ENCODE results near the gene DPP6.

The DPP6 gene

GRCh38 chr7:154308928-154309327 is 256.7 kb downstream of the DPP6 start:
- H3K27ac ChIP-seq: no peak overlapping the region
- H3K4me3 ChIP-seq: no peak overlapping the region

GRCh38 chr7:154310114-154310513 is 257.9 kb downstream of the DPP6 start:
- Histone ChIP-seq H3K27ac (no peak overlapping the region), H3K4me3 (no peak overlapping the region)

GRCh38 chr7:154324196-154324595 is 272.0 kb downstream of the DPP6 start:
- Histone ChIP-seq H3K27ac (no peak overlapping the region), H3K4me3 (no peak overlapping the region)

- H3K27ac ChIP-seq: no peak overlapping the region
Measured at GRCh38 chr7:154326421-154326820, 274.2 kb downstream of the DPP6 start.

GRCh38 chr7:154330318-154330717 is 278.1 kb downstream of the DPP6 start:
- Histone ChIP-seq H3K27ac (no peak overlapping the region), H3K4me3 (no peak overlapping the region)

More at GRCh38 chr7:154326421-154326820, 274.2 kb downstream of the DPP6 start:
- no peak overlapping the region for H3K4me3 ChIP-seq

- H3K27ac ChIP-seq: no peak overlapping the region
- no peak overlapping the region for H3K4me3 ChIP-seq
Measured at GRCh38 chr7:154332811-154333580, 280.8 kb downstream of the DPP6 start.

GRCh38 chr7:154336295-154336694 is 284.1 kb downstream of the DPP6 start:
- no peak overlapping the region for H3K27ac ChIP-seq
- no peak overlapping the region for H3K4me3 ChIP-seq

- Histone ChIP-seq H3K27ac (no peak overlapping the region), H3K4me3 (no peak overlapping the region)
Measured at GRCh38 chr7:154338701-154339506, 286.7 kb downstream of the DPP6 start.

- no peak overlapping the region for H3K4me3 ChIP-seq
- H3K27ac ChIP-seq: no peak overlapping the region
Measured at GRCh38 chr7:154342971-154343633, 290.9 kb downstream of the DPP6 start.

- Histone ChIP-seq H3K4me3 (no peak overlapping the region), H3K27ac (no peak overlapping the region)
Measured at GRCh38 chr7:154343778-154344412, 291.7 kb downstream of the DPP6 start.

- Histone ChIP-seq H3K27ac (no peak overlapping the region), H3K4me3 (no peak overlapping the region)
Measured at GRCh38 chr7:154345093-154345492, 292.9 kb downstream of the DPP6 start.

GRCh38 chr7:154347700-154348266 is 295.6 kb downstream of the DPP6 start:
- Histone ChIP-seq H3K4me3 (no peak overlapping the region), H3K27ac (no peak overlapping the region)

- H3K4me3 ChIP-seq: no peak overlapping the region
- H3K27ac ChIP-seq: no peak overlapping the region
Measured at GRCh38 chr7:154350892-154351291, 298.7 kb downstream of the DPP6 start.

GRCh38 chr7:154353355-154353767 is 301.2 kb downstream of the DPP6 start:
- Histone ChIP-seq H3K27ac (no peak overlapping the region), H3K4me3 (no peak overlapping the region)

- H3K4me3 ChIP-seq: no peak overlapping the region
Measured at GRCh38 chr7:154364170-154364569, 312.0 kb downstream of the DPP6 start.

GRCh38 chr7:154371424-154371823 is 319.2 kb downstream of the DPP6 start:
- H3K4me3 ChIP-seq: no peak overlapping the region
- H3K27ac ChIP-seq: no peak overlapping the region

More at GRCh38 chr7:154364170-154364569, 312.0 kb downstream of the DPP6 start:
- H3K27ac ChIP-seq: no peak overlapping the region

GRCh38 chr7:154372011-154372601 is 319.9 kb downstream of the DPP6 start:
- H3K27ac ChIP-seq: no peak overlapping the region
- no peak overlapping the region for H3K4me3 ChIP-seq

- no peak overlapping the region for H3K27ac ChIP-seq
- H3K4me3 ChIP-seq: no peak overlapping the region
Measured at GRCh38 chr7:154373956-154374355, 321.8 kb downstream of the DPP6 start.

- no peak overlapping the region for H3K4me3 ChIP-seq
- no peak overlapping the region for H3K27ac ChIP-seq
Measured at GRCh38 chr7:154375956-154376355, 323.8 kb downstream of the DPP6 start.
